Activated naive CD8-positive, alpha-beta T cell treated with anti-CD3 and anti-CD28 coated beads, Interleukin-2, amount 50 U/mL, for 24 hours (primary cell): ENCODE data around the gene CNTROB.

ENCODE experiments used
- ATAC-seq: fragments of 150-1000 bp; cut with Tn5 transposase; one replicate; pipeline ENCODE4 v1.10.0; 2021
- DNase-seq: peaks from one replicate; pipeline ENCODE4 v3.0.0; 2021
- H3K27ac Mint-ChIP-seq: one replicate; pipeline ENCODE4 v1.8.0; 2021; ENCODE audit warnings: mild to moderate bottlenecking, mixed read lengths
- H3K27me3 Mint-ChIP-seq: one replicate; pipeline ENCODE4 v1.8.0; 2021; ENCODE audit warnings: mixed read lengths
- H3K36me3 Mint-ChIP-seq: one replicate; pipeline ENCODE4 v1.8.0; 2021; ENCODE audit warnings: low read depth, mixed read lengths
- H3K4me1 Mint-ChIP-seq: one replicate; pipeline ENCODE4 v1.8.0; 2021; ENCODE audit warnings: mixed read lengths
- H3K4me3 Mint-ChIP-seq: one replicate; pipeline ENCODE4 v1.8.0; 2021; ENCODE audit warnings: mild to moderate bottlenecking, moderate library complexity, mixed read lengths
- H3K9me3 Mint-ChIP-seq: one replicate; pipeline ENCODE4 v1.8.0; 2021; ENCODE audit warnings: mixed read lengths

The CNTROB gene

DNA sequence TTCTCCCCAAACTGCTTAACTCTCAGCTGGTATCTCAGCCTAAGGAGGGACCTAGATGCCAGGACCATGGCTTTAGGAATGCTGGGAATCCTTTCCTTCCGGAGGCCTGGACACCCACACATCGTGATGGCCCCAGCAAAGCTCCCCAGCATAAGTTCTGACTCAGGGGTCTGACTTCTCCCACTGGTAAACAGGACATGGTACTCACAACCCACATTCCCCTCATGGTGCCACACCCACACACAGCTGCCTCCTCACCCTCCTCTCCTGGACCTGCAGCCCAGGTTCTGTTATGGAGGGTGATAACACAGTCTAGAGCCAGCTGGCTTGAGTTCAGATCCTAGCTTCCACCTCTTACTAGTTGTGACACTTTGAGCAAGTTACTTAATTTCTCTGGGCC is 15.2 kb upstream of the CNTROB start:
- DNase-seq (no peak), ATAC-seq (no peak)
- Mint-ChIP-seq H3K4me1 (peaks cover 42% of the 10 kb centered on the region), H3K27ac (peak overlapping the region; percentile 68), H3K9me3 (no peaks in the 10 kb centered on the region), H3K4me3 (peak overlapping the region; percentile 72), H3K27me3 (no peaks in the 10 kb centered on the region), H3K36me3 (peaks cover 6% of the 10 kb centered on the region)

- Mint-ChIP-seq H3K4me1 (peaks cover 21% of the 10 kb centered on the region), H3K27me3 (no peaks in the 10 kb centered on the region), H3K4me3 (peak overlapping the region; percentile 69), H3K9me3 (no peaks in the 10 kb centered on the region), H3K27ac (peak overlapping the region; percentile 51), H3K36me3 (peaks cover 3% of the 10 kb centered on the region)
- no peak for DNase-seq
- peak; percentile 48 for ATAC-seq
Observed at GRCh38 chr17:7922269-7922844, 9.6 kb upstream of the CNTROB start.

- H3K27me3 Mint-ChIP-seq = no peaks in the 10 kb centered on the region
- H3K36me3 Mint-ChIP-seq = peaks cover 3% of the 10 kb centered on the region
- H3K4me1 Mint-ChIP-seq = peaks cover 21% of the 10 kb centered on the region
- H3K4me3 Mint-ChIP-seq = peak overlapping the region; percentile 69
- peak; percentile 88 for ATAC-seq
- H3K27ac Mint-ChIP-seq = peak overlapping the region; percentile 51
- H3K9me3 Mint-ChIP-seq = no peaks in the 10 kb centered on the region
- peak; percentile 82 for DNase-seq
Observed at GRCh38 chr17:7922845-7923628, 9.0 kb upstream of the CNTROB start.

- Mint-ChIP-seq H3K9me3 (no peaks in the 10 kb centered on the region), H3K4me1 (peaks cover 22% of the 10 kb centered on the region), H3K27ac (no peak overlapping the region), H3K36me3 (peaks cover 6% of the 10 kb centered on the region), H3K27me3 (no peaks in the 10 kb centered on the region), H3K4me3 (no peak overlapping the region)
- no peak for DNase-seq
- ATAC-seq = no peak
Observed at GRCh38 chr17:7927596-7927995, 4.4 kb upstream of the CNTROB start.

DNA sequence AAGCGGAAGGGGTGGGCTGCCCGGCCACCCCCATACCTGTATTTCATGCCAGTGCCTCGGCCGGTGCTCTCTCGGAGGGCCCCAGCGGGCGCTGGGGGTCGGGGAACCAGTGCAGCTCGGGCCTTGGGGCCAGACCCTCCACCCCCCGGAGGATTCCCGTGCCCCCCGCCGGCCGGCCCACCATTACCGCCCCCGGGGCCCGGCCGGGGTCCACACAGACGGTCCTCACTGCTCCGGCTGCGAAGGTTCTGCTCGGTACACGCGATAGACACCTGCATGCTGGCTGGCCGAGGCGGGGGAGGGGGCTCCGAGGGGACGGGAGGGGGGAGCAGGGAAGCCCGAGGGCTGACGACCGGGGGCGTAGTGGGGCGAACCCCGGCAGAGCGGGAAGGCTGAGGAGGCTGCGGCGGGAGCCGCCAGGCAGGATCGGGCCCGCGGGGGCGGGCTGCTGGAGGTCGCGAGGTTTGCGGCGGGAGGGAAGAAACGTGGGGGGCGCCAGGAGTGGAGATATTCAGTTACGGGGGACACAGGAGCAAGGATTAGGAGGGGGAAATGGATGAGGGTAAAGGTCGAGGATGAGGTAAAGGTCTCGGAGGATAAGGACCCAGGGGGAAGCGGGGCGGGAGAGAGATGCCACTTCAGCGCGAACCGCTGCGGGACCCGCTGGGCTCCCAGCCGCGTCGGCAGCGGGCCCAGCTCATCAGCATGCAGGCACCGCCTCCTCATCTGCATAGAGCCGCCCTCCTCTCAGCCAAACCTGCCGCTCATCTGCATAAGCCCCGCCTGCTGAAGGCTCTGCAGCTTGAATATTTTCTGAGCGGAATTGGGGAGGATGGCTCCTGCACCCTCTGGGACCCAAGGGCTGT is 2.6 kb upstream of the CNTROB start, which contains the start of gene KCNAB3:
Gene KCNAB3, minus strand, starts transcription at position 699 of the 866 bp plus-strand sequence. Its CDS starts 421 bp downstream, at position 278.
- ATAC-seq = no peak
- H3K27me3 Mint-ChIP-seq = no peaks in the 10 kb centered on the region
- no peaks in the 10 kb centered on the region for H3K9me3 Mint-ChIP-seq
- H3K36me3 Mint-ChIP-seq = peaks cover 6% of the 10 kb centered on the region
- peaks cover 29% of the 10 kb centered on the region for H3K4me1 Mint-ChIP-seq
- no peak within 1 kb of the TSS for H3K27ac Mint-ChIP-seq
- peak; percentile 35 for DNase-seq
- H3K4me3 Mint-ChIP-seq = peak within 1 kb of the TSS; percentile 95

DNA sequence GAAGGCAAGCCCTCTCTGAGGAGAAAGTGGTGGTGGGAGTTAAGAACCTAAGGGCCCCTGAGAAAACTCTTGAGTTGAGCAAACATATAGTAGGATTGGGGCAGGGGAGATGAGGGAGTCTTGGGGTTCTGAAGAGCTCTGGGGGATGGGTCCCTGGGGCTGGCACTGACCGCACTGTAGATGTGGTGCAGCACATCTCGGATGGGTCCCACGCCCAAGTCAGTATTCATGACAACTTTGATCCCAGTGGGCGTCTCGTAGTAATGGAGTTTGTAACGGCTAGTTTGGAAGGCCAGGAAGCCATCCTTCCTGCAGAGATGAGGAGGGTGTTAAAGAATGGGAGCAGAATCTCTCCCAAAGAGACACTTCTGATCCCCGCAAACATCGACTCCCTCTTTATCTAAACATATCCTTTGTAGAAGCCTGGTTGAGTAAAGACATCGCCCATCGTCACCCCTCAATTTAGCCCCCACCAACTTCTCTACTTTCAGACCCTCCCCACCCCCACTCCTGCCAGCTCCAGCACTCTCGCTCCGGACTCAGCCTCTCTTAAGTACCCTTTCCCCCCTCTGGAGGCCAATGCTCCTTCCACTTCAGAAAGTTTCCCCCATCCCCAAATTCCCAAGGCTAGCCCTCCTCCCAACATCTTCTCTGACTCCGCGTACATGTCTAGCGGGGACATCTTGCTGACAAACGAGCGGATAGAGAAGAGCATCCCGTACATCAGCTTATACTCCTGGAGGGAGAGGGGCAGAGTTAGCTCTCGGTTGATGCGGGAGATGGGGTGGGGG is 970 bp upstream of the CNTROB start:
- H3K9me3 Mint-ChIP-seq = no peaks in the 10 kb centered on the region
- DNase-seq (no peak), ATAC-seq (no peak)
- peaks cover 12% of the 10 kb centered on the region for H3K36me3 Mint-ChIP-seq
- peak overlapping the region; percentile 96 for H3K27ac Mint-ChIP-seq
- H3K27me3 Mint-ChIP-seq = no peaks in the 10 kb centered on the region
- H3K4me1 Mint-ChIP-seq = peaks cover 38% of the 10 kb centered on the region
- H3K4me3 Mint-ChIP-seq = peak overlapping the region; percentile 95

DNA sequence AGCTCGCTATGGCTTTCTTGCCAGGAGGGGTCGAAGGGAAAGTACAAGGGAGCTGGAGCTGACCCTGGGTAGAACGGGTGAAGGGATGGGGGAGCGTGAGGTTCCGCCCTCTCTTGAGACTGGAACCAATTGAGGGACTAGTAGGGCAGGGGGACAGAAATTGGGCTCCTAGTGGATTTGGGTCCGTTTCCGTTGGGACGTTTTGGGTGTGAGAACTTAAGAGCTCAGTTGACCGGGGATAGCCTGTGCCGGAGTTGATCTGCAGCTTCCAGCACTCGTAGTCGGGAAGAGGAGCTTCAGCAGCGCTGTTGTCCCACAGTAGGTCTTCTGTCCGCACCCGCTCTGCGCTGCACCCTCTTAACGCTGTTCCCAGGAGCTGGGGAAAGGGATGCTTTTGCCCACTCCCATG is 481 bp downstream of the CNTROB start:
- H3K27me3 Mint-ChIP-seq = no peaks in the 10 kb centered on the region
- DNase-seq (peak; percentile 22), ATAC-seq (peak; percentile 17)
- H3K4me1 Mint-ChIP-seq = peaks cover 38% of the 10 kb centered on the region
- H3K9me3 Mint-ChIP-seq = no peaks in the 10 kb centered on the region
- H3K4me3 Mint-ChIP-seq = peak overlapping the region; percentile 95
- H3K27ac Mint-ChIP-seq = peak overlapping the region; percentile 96
- peaks cover 24% of the 10 kb centered on the region for H3K36me3 Mint-ChIP-seq

DNA sequence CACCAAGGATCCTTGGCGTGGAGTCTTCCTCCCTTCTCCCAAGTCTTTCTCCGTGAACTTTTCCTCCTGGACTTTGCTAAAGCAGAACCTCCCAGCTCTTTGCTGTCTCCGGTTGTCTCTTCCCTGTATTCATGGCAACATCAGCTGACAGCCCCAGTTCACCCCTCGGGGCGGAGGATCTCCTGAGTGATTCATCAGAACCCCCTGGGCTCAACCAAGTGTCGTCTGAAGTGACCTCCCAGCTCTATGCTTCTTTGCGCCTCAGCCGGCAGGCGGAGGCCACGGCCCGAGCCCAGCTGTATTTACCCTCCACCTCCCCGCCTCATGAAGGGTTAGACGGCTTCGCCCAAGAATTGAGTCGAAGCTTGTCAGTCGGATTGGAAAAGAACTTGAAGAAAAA is 943 bp downstream of the CNTROB start:
- peaks cover 24% of the 10 kb centered on the region for H3K36me3 Mint-ChIP-seq
- peaks cover 38% of the 10 kb centered on the region for H3K4me1 Mint-ChIP-seq
- ATAC-seq (peak; percentile 11), DNase-seq (peak; percentile 35)
- H3K9me3 Mint-ChIP-seq = no peaks in the 10 kb centered on the region
- peak overlapping the region; percentile 96 for H3K27ac Mint-ChIP-seq
- H3K27me3 Mint-ChIP-seq = no peaks in the 10 kb centered on the region
- H3K4me3 Mint-ChIP-seq = peak overlapping the region; percentile 95

GRCh38 chr17:7935859-7936258 is 3.9 kb downstream of the CNTROB start:
- ATAC-seq (no peak), DNase-seq (no peak)
- Mint-ChIP-seq H3K4me3 (no peak overlapping the region), H3K27ac (no peak overlapping the region), H3K27me3 (no peaks in the 10 kb centered on the region), H3K9me3 (no peaks in the 10 kb centered on the region), H3K36me3 (peaks cover 39% of the 10 kb centered on the region), H3K4me1 (peaks cover 33% of the 10 kb centered on the region)

DNA sequence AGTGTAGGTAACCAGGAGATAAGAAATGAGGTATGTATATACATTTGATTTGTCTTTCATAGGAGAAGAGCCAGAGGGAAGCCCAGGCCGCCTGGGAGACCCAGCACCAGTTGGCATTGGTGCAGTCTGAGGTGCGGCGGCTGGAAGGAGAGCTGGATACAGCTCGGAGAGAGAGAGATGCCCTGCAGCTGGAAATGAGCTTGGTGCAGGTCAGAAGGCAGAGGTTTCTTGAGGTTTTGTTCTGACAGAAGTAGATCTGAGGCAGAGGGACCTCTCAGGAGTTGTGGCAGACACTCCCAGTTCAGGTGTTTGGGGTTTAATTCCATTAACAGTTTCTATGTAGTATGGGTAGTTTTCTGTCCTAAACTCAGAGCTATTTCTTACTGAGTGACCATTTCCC is 8.0 kb downstream of the CNTROB start:
- ATAC-seq (no peak), DNase-seq (no peak)
- Mint-ChIP-seq H3K27me3 (no peaks in the 10 kb centered on the region), H3K4me3 (no peak overlapping the region), H3K27ac (no peak overlapping the region), H3K36me3 (peaks cover 67% of the 10 kb centered on the region), H3K4me1 (peaks cover 3% of the 10 kb centered on the region), H3K9me3 (no peaks in the 10 kb centered on the region)

DNA sequence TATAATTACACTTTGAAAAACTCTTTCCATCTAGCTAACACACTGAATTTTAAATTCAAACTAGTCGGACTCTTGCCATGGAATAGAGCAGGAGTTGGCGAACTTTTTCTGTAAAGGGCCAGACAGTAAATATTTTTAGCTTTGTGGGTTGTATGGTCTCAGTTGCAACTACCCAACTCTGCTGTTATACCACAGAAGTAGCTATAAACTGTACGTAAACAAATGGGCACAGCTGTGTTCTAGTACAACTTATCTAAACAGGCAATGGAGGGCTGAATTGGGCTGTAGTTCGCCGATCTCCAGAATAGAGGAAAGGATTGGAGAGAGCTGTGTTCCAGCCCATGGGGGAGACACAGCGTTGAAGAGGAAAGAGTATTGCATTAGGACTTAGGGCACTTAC is 8.7 kb downstream of the CNTROB start:
- DNase-seq = no peak
- no peak overlapping the region for H3K27ac Mint-ChIP-seq
- H3K36me3 Mint-ChIP-seq = peaks cover 63% of the 10 kb centered on the region
- no peaks in the 10 kb centered on the region for H3K9me3 Mint-ChIP-seq
- no peaks in the 10 kb centered on the region for H3K4me1 Mint-ChIP-seq
- H3K4me3 Mint-ChIP-seq = no peak overlapping the region
- ATAC-seq = no peak
- no peaks in the 10 kb centered on the region for H3K27me3 Mint-ChIP-seq

- no peak overlapping the region for H3K4me3 Mint-ChIP-seq
- H3K36me3 Mint-ChIP-seq = peaks cover 67% of the 10 kb centered on the region
- H3K9me3 Mint-ChIP-seq = no peaks in the 10 kb centered on the region
- no peaks in the 10 kb centered on the region for H3K4me1 Mint-ChIP-seq
- no peak overlapping the region for H3K27ac Mint-ChIP-seq
- no peak for ATAC-seq
- H3K27me3 Mint-ChIP-seq = no peaks in the 10 kb centered on the region
- no peak for DNase-seq
Observed at GRCh38 chr17:7943291-7943690, 11.3 kb downstream of the CNTROB start.

DNA sequence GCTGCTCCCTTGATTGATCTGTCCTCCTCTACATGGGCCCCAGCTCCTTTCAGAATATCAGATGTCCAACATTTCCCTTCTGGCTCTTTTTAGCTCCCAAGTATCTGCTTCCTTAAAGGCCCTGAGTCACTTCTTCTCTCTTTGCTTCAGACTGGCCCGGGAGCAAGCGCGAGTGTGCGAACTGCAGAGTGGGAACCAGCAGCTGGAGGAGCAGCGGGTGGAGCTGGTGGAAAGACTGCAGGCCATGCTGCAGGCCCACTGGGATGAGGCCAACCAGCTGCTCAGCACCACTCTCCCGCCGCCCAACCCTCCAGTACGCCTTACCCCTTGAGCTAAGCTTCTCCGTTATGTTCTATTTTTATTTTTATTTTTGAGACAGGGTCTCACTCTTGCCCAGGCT is 12.3 kb downstream of the CNTROB start:
- H3K4me3 Mint-ChIP-seq = no peak overlapping the region
- H3K36me3 Mint-ChIP-seq = peaks cover 70% of the 10 kb centered on the region
- DNase-seq (no peak), ATAC-seq (no peak)
- no peaks in the 10 kb centered on the region for H3K4me1 Mint-ChIP-seq
- no peaks in the 10 kb centered on the region for H3K9me3 Mint-ChIP-seq
- no peak overlapping the region for H3K27ac Mint-ChIP-seq
- no peaks in the 10 kb centered on the region for H3K27me3 Mint-ChIP-seq

GRCh38 chr17:7945651-7946050 is 13.6 kb downstream of the CNTROB start:
- Mint-ChIP-seq H3K4me3 (no peak overlapping the region), H3K9me3 (no peaks in the 10 kb centered on the region), H3K4me1 (peaks cover 2% of the 10 kb centered on the region), H3K27me3 (no peaks in the 10 kb centered on the region), H3K36me3 (peaks cover 69% of the 10 kb centered on the region), H3K27ac (no peak overlapping the region)
- DNase-seq (no peak), ATAC-seq (no peak)
